ENCODE data around the gene PXDN.

PXDN gene

DNA sequence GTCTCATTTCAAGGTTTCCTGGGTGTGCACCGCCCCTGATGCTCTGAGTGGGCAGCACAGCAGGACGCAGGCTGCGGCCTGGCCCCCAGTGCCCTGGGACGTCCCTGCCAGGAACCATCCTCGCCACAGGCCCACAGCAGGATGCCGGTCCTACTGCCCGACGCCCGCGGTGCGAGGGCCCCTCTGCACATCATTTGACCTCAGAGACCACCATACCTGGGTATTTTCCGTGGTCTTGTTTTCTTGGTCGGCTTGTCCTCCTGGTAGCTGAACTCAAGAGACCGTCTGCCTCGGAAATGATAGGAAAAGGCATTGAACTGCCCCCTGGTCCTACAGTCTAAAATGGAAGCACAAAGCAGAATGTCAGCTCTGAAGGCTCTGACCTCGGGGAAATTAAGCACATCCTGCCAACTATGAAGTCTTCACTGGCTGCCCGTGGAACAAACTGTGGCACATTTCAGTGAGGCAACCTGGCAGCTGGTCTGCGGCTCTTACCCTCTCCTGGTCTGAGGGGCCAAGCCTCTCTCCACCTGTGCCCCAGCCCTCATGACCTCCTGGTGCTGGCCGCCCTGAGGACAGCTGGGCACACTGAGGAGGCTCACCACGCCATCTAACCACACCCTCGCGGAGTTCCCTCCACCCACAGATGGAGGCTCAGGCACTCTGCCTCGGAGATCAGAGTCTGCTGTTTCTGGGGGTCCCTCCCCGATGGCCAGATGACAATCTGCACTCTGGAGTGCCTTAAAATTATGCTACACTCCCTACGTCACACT lies 105.0 kb downstream of the PXDN start:
- DNase-seq (ENCODE audit: insufficient read length) (no peak), FAIRE-seq (no peak)
- no peak for TF ChIP-seq POLR2AphosphoS5 (IDR thresholded peaks at IDR 0.05; ENCODE audit: low read depth, low read length)
- no peak for TF ChIP-seq TAF1 (IDR thresholded peaks at IDR 0.05; ENCODE audit: borderline replicate concordance, low read depth, low read length)
- no peak for TF ChIP-seq POLR2A (IDR thresholded peaks at IDR 0.05; ENCODE audit: low read depth, low read length)

- no peak for DNase-seq (ENCODE audit: insufficient read length)
- FAIRE-seq: no peak
- TF ChIP-seq TAF1 (IDR thresholded peaks at IDR 0.05; ENCODE audit: borderline replicate concordance, low read depth, low read length) (no peak), POLR2A (IDR thresholded peaks at IDR 0.05; ENCODE audit: low read depth, low read length) (no peak), POLR2AphosphoS5 (IDR thresholded peaks at IDR 0.05; ENCODE audit: low read depth, low read length) (no peak)
These were observed 105.9 kb downstream of the PXDN start for GRCh38 chr2:1638281-1638860.

DNA sequence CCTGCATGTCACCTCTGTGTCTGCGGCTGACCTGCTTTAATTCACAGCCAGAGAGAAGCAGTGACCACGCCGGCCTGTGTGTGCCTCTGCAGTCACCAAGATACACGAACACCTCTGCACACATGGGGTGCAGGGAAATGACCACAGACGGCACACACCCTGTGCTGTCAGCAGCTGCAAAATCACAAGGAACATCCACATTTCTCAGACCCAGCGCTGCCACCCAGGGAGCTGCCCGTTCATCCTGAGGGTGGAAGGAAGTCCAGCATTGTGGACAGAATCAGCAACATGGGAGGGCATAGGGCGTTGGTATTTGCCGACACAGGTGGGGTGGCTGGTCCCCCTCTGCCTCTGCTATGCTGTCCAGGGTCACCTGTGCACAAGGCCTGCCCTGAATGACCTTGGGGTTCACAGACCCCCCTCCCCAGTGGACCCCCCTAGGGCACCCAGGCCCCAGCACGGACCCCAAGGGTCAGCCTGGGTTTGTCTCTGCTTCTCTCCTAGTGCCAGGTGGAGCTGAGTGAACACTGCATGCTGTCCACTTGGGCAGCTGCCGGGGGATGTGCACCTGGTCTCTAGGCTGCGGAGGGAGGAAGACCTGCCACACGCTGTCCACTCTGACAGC lies 107.4 kb downstream of the PXDN start:
- FAIRE-seq (no peak), DNase-seq (ENCODE audit: insufficient read length) (no peak)
- TF ChIP-seq TAF1 (IDR thresholded peaks at IDR 0.05; ENCODE audit: borderline replicate concordance, low read depth, low read length): no peak
- TF ChIP-seq POLR2AphosphoS5 (IDR thresholded peaks at IDR 0.05; ENCODE audit: low read depth, low read length): no peak
- TF ChIP-seq POLR2A (IDR thresholded peaks at IDR 0.05; ENCODE audit: low read depth, low read length): no peak

DNA sequence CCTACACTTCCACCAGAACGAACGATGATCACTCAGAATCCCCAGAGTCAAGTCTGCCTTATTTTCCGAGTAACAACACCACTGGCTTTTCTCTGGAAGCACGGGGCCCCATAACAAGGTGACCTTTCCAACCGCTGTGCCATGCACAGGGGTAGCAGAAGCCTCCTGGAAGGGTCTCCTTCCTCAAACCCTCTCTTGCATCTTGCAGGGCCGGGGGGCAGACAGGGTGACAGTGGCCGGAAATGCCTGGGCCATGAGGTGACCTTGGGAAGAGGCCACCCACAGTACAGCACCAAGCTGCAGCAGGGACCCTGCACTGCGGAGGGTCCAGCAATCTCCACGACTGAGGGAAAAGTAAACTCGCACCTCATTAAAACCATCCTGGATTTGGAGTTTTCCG lies 108.5 kb downstream of the PXDN start:
- TF ChIP-seq POLR2AphosphoS5 (IDR thresholded peaks at IDR 0.05; ENCODE audit: low read depth, low read length): no peak
- no peak for TF ChIP-seq TAF1 (IDR thresholded peaks at IDR 0.05; ENCODE audit: borderline replicate concordance, low read depth, low read length)
- TF ChIP-seq POLR2A (IDR thresholded peaks at IDR 0.05; ENCODE audit: low read depth, low read length): no peak
- no peak for FAIRE-seq
- no peak for DNase-seq (ENCODE audit: insufficient read length)

DNA sequence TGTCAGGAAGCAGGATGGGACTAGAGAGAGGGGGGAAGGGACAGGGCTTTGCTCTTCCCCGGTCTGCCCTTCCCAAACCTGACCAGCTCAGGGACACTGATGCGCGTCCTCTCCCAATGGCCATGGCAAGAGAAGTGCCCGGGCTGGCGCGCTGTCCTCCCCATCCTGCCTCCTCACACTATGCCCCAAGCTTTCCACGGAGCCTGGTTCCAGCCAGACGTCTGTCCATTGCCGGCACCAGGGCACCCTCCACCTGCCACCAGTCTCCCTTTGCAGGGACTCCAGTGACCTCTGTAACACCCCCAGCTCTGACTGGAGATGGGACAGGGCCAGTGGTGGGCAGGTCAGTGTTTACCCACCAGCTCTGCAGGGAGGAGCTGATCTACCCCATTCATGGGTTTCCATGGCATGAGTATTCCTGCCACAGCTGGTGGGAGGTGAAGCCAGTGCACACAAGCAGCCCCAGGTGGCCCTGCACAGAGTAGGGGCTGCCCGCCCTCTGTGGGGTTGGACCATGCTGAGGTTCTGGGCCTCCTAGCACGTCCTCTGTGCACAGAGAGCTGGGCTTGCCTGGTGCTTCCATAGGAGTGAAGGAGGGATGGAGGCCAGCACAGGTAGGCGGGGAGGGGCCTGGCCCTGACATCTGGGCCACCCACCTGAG lies 109.5 kb downstream of the PXDN start:
- TF ChIP-seq POLR2AphosphoS5 (IDR thresholded peaks at IDR 0.05; ENCODE audit: low read depth, low read length): no peak
- TF ChIP-seq TAF1 (IDR thresholded peaks at IDR 0.05; ENCODE audit: borderline replicate concordance, low read depth, low read length): no peak
- no peak for TF ChIP-seq POLR2A (IDR thresholded peaks at IDR 0.05; ENCODE audit: low read depth, low read length)

DNA sequence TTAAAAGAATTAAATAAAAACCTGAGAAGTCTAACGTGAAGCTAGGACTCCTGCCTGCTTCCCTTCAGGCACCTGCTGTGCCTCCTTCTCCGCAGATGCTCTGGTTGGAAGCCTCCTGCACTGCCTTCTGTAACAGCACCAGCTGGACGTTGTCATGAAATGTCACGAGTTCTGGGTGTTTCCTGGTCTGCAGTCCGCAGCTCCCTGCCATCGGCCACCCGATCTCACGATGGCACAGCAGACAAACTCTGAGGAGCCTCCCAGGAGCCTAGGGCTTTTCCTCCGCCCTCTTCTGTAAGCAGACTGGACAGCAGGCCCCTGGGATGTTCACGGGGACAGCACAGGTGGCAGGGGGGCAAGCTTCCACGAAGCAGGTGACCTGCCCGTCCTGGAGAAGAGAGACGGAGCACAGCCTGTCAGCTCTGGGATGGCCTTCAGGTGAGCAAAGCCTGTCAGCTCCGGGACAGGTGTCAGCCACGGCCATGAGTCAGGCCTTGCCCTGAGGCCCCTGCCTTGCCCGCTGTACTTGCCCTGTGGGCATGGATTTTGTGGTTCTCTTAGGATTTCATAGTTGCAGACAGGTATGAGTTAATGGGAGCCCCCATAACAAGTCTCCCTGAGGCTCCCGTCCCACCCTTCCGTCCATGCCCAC lies 110.3 kb downstream of the PXDN start:
- FAIRE-seq (no peak), DNase-seq (ENCODE audit: insufficient read length) (no peak)
- no peak for TF ChIP-seq POLR2A (IDR thresholded peaks at IDR 0.05; ENCODE audit: low read depth, low read length)
- TF ChIP-seq POLR2AphosphoS5 (IDR thresholded peaks at IDR 0.05; ENCODE audit: low read depth, low read length): no peak
- TF ChIP-seq TAF1 (IDR thresholded peaks at IDR 0.05; ENCODE audit: borderline replicate concordance, low read depth, low read length): no peak

More for the DNA sequence above, 109.5 kb downstream of the PXDN start:
- FAIRE-seq (no peak), DNase-seq (ENCODE audit: insufficient read length) (no peak)

- FAIRE-seq (no peak), DNase-seq (ENCODE audit: insufficient read length) (no peak)
- no peak for TF ChIP-seq POLR2A (IDR thresholded peaks at IDR 0.05; ENCODE audit: low read depth, low read length)
- TF ChIP-seq POLR2AphosphoS5 (IDR thresholded peaks at IDR 0.05; ENCODE audit: low read depth, low read length): no peak
- TF ChIP-seq TAF1 (IDR thresholded peaks at IDR 0.05; ENCODE audit: borderline replicate concordance, low read depth, low read length): no peak
These were observed 111.1 kb downstream of the PXDN start for GRCh38 chr2:1633092-1633671.

GRCh38 chr2:1632510-1632909 lies 111.8 kb downstream of the PXDN start:
- DNase-seq (ENCODE audit: insufficient read length) (no peak), FAIRE-seq (no peak)
- TF ChIP-seq POLR2AphosphoS5 (IDR thresholded peaks at IDR 0.05; ENCODE audit: low read depth, low read length) (no peak), TAF1 (IDR thresholded peaks at IDR 0.05; ENCODE audit: borderline replicate concordance, low read depth, low read length) (no peak), POLR2A (IDR thresholded peaks at IDR 0.05; ENCODE audit: low read depth, low read length) (no peak)

- no peak for DNase-seq (ENCODE audit: insufficient read length)
- no peak for TF ChIP-seq TAF1 (IDR thresholded peaks at IDR 0.05; ENCODE audit: borderline replicate concordance, low read depth, low read length)
- no peak for TF ChIP-seq POLR2A (IDR thresholded peaks at IDR 0.05; ENCODE audit: low read depth, low read length)
- no peak for TF ChIP-seq POLR2AphosphoS5 (IDR thresholded peaks at IDR 0.05; ENCODE audit: low read depth, low read length)
- FAIRE-seq: no peak
These were observed 112.3 kb downstream of the PXDN start for GRCh38 chr2:1632002-1632348.

- no peak for TF ChIP-seq POLR2AphosphoS5 (IDR thresholded peaks at IDR 0.05; ENCODE audit: low read depth, low read length)
- no peak for TF ChIP-seq POLR2A (IDR thresholded peaks at IDR 0.05; ENCODE audit: low read depth, low read length)
- no peak for TF ChIP-seq TAF1 (IDR thresholded peaks at IDR 0.05; ENCODE audit: borderline replicate concordance, low read depth, low read length)
- DNase-seq (ENCODE audit: insufficient read length): no peak
- no peak for FAIRE-seq
These were observed 112.9 kb downstream of the PXDN start for GRCh38 chr2:1631292-1632001.

Data from GM12892 (cell line).